Osteocyte (in vitro differentiated cells): Measurements from ENCODE around the gene HPCAL1. TPM values are rescaled to one million over a fixed set of nuclear protein-coding genes. Genes with fewer than 3 reads are reported as not detected.

Experiments
- DNase-seq: peaks from one replicate; pipeline ENCODE4 v3.0.0; 2021; ENCODE audit warnings: mixed read lengths; ENCODE audit not compliant: unreplicated experiment; ENCODE audit errors: extremely low spot score
- H3K27ac Mint-ChIP-seq: one replicate; pipeline ENCODE4 v1.8.0; 2021; ENCODE audit warnings: mild to moderate bottlenecking, mixed read lengths; ENCODE audit not compliant: unreplicated experiment
- H3K27me3 Mint-ChIP-seq: one replicate; pipeline ENCODE4 v1.8.0; 2021; ENCODE audit warnings: mixed read lengths; ENCODE audit not compliant: unreplicated experiment
- H3K36me3 Mint-ChIP-seq: one replicate; pipeline ENCODE4 v1.8.0; 2021; ENCODE audit warnings: mixed read lengths; ENCODE audit not compliant: unreplicated experiment
- H3K4me1 Mint-ChIP-seq: one replicate; pipeline ENCODE4 v1.8.0; 2021; ENCODE audit warnings: mixed read lengths; ENCODE audit not compliant: unreplicated experiment
- H3K4me3 Mint-ChIP-seq: one replicate; pipeline ENCODE4 v1.8.0; 2021; ENCODE audit warnings: mild to moderate bottlenecking, moderate library complexity, mixed read lengths; ENCODE audit not compliant: unreplicated experiment
- H3K9me3 Mint-ChIP-seq: one replicate; pipeline ENCODE4 v1.8.0; 2021; ENCODE audit warnings: mixed read lengths; ENCODE audit not compliant: unreplicated experiment
- total RNA-seq: library from RNA; stranded (reverse); gene quantifications from 2 replicates; pipeline ENCODE4 v1.2.1, GENCODE V29; 2021
- TF ChIP-seq, protein P1 (sequence below): fragments of 200-600 bp; sonication (generic); IDR thresholded peaks from 2 replicates; pipeline ENCODE4 v1.5.0; 2021; ENCODE audit warnings: antibody characterized with exemption, mild to moderate bottlenecking, moderate library complexity

Gene HPCAL1
- total RNA-seq, 1 donor from 2014 or later, result 56.8 TPM

DNA sequence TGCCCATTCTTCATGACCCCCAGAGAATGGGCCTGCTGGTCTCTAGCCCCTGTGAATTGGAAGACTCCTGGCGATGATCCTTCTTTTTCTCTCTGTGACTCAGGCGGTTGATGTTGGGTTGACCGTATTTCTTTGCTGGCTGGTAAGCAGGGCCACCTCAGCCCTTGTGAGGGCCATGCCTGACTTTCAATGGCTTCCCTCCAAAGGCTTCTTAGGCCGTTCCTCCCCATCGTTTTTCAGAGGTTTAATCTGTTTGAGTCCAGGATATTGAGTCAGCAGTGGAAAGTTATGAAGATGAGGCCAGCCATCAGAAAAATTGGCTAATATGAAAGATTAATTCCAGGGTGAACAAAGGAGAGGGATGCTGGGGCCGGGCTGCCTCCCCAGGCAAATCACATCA is 13.6 kb downstream of the HPCAL1 start:
- no peaks in the 10 kb centered on the region for H3K9me3 Mint-ChIP-seq
- TF ChIP-seq, protein P1, sequence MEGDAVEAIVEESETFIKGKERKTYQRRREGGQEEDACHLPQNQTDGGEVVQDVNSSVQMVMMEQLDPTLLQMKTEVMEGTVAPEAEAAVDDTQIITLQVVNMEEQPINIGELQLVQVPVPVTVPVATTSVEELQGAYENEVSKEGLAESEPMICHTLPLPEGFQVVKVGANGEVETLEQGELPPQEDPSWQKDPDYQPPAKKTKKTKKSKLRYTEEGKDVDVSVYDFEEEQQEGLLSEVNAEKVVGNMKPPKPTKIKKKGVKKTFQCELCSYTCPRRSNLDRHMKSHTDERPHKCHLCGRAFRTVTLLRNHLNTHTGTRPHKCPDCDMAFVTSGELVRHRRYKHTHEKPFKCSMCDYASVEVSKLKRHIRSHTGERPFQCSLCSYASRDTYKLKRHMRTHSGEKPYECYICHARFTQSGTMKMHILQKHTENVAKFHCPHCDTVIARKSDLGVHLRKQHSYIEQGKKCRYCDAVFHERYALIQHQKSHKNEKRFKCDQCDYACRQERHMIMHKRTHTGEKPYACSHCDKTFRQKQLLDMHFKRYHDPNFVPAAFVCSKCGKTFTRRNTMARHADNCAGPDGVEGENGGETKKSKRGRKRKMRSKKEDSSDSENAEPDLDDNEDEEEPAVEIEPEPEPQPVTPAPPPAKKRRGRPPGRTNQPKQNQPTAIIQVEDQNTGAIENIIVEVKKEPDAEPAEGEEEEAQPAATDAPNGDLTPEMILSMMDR, result no peak
- H3K27me3 Mint-ChIP-seq, result no peaks in the 10 kb centered on the region
- no peak for DNase-seq
- peak overlapping the region; percentile 58 for H3K27ac Mint-ChIP-seq
- peaks cover 9% of the 10 kb centered on the region for H3K4me1 Mint-ChIP-seq
- no peak overlapping the region for H3K4me3 Mint-ChIP-seq
- no peaks in the 10 kb centered on the region for H3K36me3 Mint-ChIP-seq

DNA sequence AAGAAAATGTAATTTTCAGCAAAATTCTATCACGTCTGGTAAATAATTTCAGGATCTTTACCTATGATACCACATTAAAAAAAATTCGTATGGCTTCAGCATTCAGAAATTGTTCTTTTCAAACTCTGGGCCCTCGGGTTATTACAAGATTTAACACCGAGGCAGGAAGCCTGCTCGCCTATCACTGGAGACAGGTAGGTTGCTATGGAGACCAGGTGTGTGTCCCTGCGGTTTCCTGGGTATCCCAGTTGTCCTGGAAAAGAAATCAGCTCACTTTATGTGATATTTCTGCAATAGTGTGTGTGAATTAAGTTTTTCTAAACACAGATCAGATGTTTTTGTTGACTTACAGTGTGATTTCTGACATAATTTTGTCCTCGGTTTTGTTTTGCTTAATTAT is 14.2 kb downstream of the HPCAL1 start:
- Mint-ChIP-seq H3K4me3 (no peak overlapping the region), H3K9me3 (no peaks in the 10 kb centered on the region), H3K27ac (no peak overlapping the region), H3K36me3 (no peaks in the 10 kb centered on the region), H3K27me3 (no peaks in the 10 kb centered on the region), H3K4me1 (peaks cover 9% of the 10 kb centered on the region)
- TF ChIP-seq, protein P1, result no peak
- no peak for DNase-seq

DNA sequence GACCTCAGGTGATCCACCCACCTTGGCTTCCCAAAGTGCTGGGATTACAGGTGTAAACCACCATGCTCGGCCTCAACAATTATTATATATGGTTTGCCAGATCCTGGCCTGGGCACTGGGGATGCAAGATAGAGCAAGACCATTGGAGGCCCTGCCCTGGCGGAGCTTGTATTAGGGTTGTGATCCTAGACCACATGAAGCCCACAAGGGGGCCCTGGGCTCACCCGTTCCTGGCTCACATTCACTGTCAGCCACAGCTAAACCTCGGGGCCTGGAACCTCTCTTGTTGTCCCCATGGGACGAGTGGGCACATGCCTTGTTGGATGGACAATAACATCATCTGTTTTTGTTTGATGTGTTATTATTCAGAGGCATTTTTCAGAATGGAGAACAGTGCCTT is 14.9 kb downstream of the HPCAL1 start:
- Mint-ChIP-seq H3K4me1 (peaks cover 9% of the 10 kb centered on the region), H3K36me3 (no peaks in the 10 kb centered on the region), H3K4me3 (no peak overlapping the region), H3K9me3 (no peaks in the 10 kb centered on the region), H3K27ac (no peak overlapping the region), H3K27me3 (no peaks in the 10 kb centered on the region)
- DNase-seq, result no peak
- TF ChIP-seq, protein P1, result no peak

DNA sequence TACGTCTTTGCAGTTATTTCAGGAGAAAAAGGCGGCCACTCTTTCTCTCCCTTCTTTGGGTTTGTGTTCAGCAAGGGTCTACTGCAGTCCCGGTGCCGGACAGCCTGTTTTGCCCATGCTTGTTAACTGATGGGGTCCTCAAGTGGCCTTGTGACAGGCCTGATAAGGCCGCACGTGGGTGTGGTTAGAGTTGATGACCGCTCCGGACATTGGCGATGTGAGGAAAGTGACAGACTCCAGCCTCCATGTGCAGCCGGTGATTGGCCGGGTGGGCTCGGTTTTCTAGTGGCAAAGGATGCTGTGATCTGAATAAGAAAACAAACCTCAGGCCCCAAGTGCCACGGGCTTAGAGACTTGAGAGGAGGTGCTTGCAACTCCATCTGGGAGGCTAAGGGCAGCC is 15.6 kb downstream of the HPCAL1 start:
- no peak overlapping the region for H3K4me3 Mint-ChIP-seq
- no peaks in the 10 kb centered on the region for H3K27me3 Mint-ChIP-seq
- no peaks in the 10 kb centered on the region for H3K9me3 Mint-ChIP-seq
- H3K36me3 Mint-ChIP-seq, result peaks cover 3% of the 10 kb centered on the region
- no peak for DNase-seq
- no peak overlapping the region for H3K27ac Mint-ChIP-seq
- TF ChIP-seq, protein P1, result no peak
- H3K4me1 Mint-ChIP-seq, result peaks cover 9% of the 10 kb centered on the region

DNA sequence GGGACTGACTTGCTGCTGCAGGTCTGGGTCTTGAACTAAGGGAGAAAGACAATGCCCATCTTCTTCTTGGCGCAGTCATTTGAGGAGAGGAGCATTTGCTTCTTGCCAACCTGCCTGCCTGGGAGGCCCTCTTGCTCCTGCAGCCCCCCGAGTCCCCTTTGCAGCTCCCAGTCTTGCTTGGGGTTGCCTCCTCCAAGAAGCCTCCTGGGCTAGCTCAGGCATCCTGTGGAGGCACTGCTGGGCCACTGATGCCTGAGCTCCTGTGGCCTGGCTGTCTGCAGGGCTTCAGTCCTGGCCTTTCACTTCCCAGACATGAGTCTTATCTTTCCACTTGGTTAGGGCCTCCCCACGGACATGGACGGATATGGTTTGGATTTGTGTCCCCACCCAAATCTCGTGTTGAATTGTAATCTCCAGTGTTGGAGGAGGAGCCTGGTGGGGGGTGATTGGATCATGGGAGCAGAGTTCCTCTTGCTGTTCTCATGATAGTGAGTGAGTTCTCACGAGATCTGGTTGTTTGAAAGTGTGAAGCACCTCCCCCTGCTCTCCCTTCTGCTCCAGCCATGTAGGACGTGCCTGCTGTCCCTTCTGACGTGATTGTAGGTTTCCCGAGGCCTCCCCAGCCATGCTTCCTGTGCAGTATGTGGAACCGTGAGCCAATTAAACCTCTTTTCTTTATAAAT is 17.3 kb downstream of the HPCAL1 start:
- Mint-ChIP-seq H3K27me3 (no peaks in the 10 kb centered on the region), H3K36me3 (peaks cover 3% of the 10 kb centered on the region), H3K9me3 (no peaks in the 10 kb centered on the region), H3K4me1 (peaks cover 9% of the 10 kb centered on the region), H3K4me3 (no peak overlapping the region), H3K27ac (no peak overlapping the region)
- TF ChIP-seq, protein P1, result no peak
- no peak for DNase-seq
